OCI-LY7 (cell line): ENCODE results near the gene GSN. TPM values are rescaled to one million over a fixed set of nuclear protein-coding genes. Genes with fewer than 3 reads are reported as not detected.

ENCODE experiments used
- BruUV-seq: library from RNA; stranded (reverse); fragments of 400-500 nt; replicated peaks from 2 replicates; lab custom pipeline; 2021; lab: Mats Ljungman, UMichigan
- CTCF ChIA-PET: fragments of 300-600 bp; sonication (Branson Sonifier 250); formaldehyde crosslinking; loops from one replicate; lab custom pipeline; 2022; ENCODE audit warnings: antibody characterized with exemption; ENCODE audit not compliant: unreplicated experiment; lab: Charles Lee
- POLR2A ChIA-PET: fragments of 300-600 bp; sonication (Branson Sonifier 250); formaldehyde crosslinking; loops from one replicate; lab custom pipeline; 2022; ENCODE audit warnings: antibody characterized with exemption; lab: Charles Lee
- DNase-seq: peaks from one replicate; pipeline ENCODE4 v3.0.0-alpha.2; 2015; ENCODE audit warnings: low spot score
- H2AFZ ChIP-seq: fragments of 200-600 bp; sonication (generic), shearing (Covaris generic); 2 replicates; pipeline ENCODE4 v1.6.1; 2014; ENCODE audit warnings: mild to moderate bottlenecking, antibody characterized with exemption, low read length, moderate library complexity
- H3K27ac ChIP-seq: fragments of 200-600 bp; sonication (generic); 2 replicates; pipeline ENCODE4 v1.5.1; 2014; ENCODE audit warnings: mixed run types, low read depth, mild to moderate bottlenecking, moderate library complexity, low read length, inconsistent platforms; ENCODE audit not compliant: poor library complexity, severe bottlenecking
- H3K36me3 ChIP-seq: fragments of 200-600 bp; sonication (generic); 2 replicates; pipeline ENCODE4 v1.6.1; 2014; ENCODE audit warnings: mild to moderate bottlenecking, antibody characterized with exemption, low read length, moderate library complexity, mixed read lengths; ENCODE audit not compliant: insufficient read depth
- H3K4me1 ChIP-seq: fragments of 200-600 bp; sonication (generic); 2 replicates; pipeline ENCODE4 v1.5.1; 2014; ENCODE audit warnings: mild to moderate bottlenecking, low read length; ENCODE audit not compliant: insufficient read depth, poor library complexity, severe bottlenecking
- H3K4me2 ChIP-seq: fragments of 200-600 bp; sonication (generic); 2 replicates; pipeline ENCODE4 v1.6.1; 2014; ENCODE audit warnings: mild to moderate bottlenecking, low read length
- H3K4me3 ChIP-seq: fragments of 200-600 bp; sonication (generic); 2 replicates; pipeline ENCODE4 v1.5.1; 2014; ENCODE audit warnings: mild to moderate bottlenecking, low read depth, low read length; ENCODE audit not compliant: poor library complexity, severe bottlenecking
- H3K79me2 ChIP-seq: fragments of 200-600 bp; sonication (generic); 2 replicates; pipeline ENCODE4 v1.6.1; 2016; ENCODE audit warnings: low read depth, mild to moderate bottlenecking, low read length, moderate library complexity, mixed read lengths; ENCODE audit not compliant: insufficient read depth
- H3K9me2 ChIP-seq: fragments of 200-600 bp; sonication (generic); 2 replicates; pipeline ENCODE4 v1.6.1; 2016; ENCODE audit warnings: mild to moderate bottlenecking, low read length, mixed read lengths; ENCODE audit not compliant: insufficient read depth
- H3K9me3 ChIP-seq: fragments of 200-600 bp; sonication (generic); 2 replicates; pipeline ENCODE4 v1.6.1; 2014; ENCODE audit warnings: mild to moderate bottlenecking, mixed run types, low read length, mixed read lengths
- H4K20me1 ChIP-seq: fragments of 200-600 bp; sonication (generic); 2 replicates; pipeline ENCODE4 v1.6.1; 2014; ENCODE audit warnings: mild to moderate bottlenecking, antibody characterized with exemption, low read length, moderate library complexity, mixed read lengths; ENCODE audit not compliant: insufficient read depth
- CTCF ChIP-seq: fragments of 200-600 bp; sonication (generic); conservative IDR thresholded peaks from 2 replicates; pipeline ENCODE4 v1.5.1; 2014; ENCODE audit warnings: mild to moderate bottlenecking, antibody characterized with exemption, low read length, moderate library complexity, mixed read lengths
- EZH2phosphoT487 ChIP-seq: fragments of 200-600 bp; sonication (generic); IDR thresholded peaks from 2 replicates; pipeline ENCODE4 v1.6.1; 2018; ENCODE audit warnings: low read depth, borderline replicate concordance, mild to moderate bottlenecking, mixed run types, antibody characterized with exemption, low read length, moderate library complexity, mixed read lengths
- intact Hi-C: fragments of 100-400 bp; cut with micrococcal nuclease; formaldehyde crosslinking; loops from one replicate; pipeline ENCODE4 v1.10.0; 2022; ENCODE audit not compliant: unreplicated experiment
- total RNA-seq, 2 experiments: library from RNA; depleted of rRNA in 1 of 2; stranded (reverse); fragments of >200 nt in 1 of 2; shearing (Covaris generic) in 1 of 2; gene quantifications; 2 replicates each; pipeline ENCODE4 v1.2.3, GENCODE V29; 2014 to 2022

GSN gene
- total RNA-seq, 2 experiments from 2014 or later, result 13.4 to 16.3 TPM

- CTCF ChIA-PET, result interaction anchor here (0.6 kb wide), 1 partner anchor 716 kb away, joined by 3 read pairs; no protein-coding TSS in a partner anchor
Measured at GRCh38 chr9:121246821-121247561, 21.0 kb upstream of the GSN start.

GRCh38 chr9:121249563-121249962 lies 18.4 kb upstream of the GSN start:
- Histone ChIP-seq H3K27ac (no peak overlapping the region), H4K20me1 (no peaks in the 10 kb centered on the region), H3K9me3 (peaks cover under 1% of the 10 kb centered on the region; the same call in 1 of the 2 replicates), H3K9me2 (no peaks in the 10 kb centered on the region), H3K4me2 (no peak overlapping the region), H3K4me1 (no peaks in the 10 kb centered on the region), H2AFZ (peak overlapping the region; percentile 11; the same call in 1 of the 2 replicates), H3K79me2 (no peaks in the 10 kb centered on the region), H3K36me3 (no peaks in the 10 kb centered on the region; the same call in 1 of the 2 replicates), H3K4me3 (no peak overlapping the region)
- ChIA-PET POLR2A (interaction anchor here (0.6 kb wide), 1 partner anchor 181 kb away, joined by 3 read pairs; no protein-coding TSS in a partner anchor), CTCF (no interaction called here)
- TF ChIP-seq CTCF (no peak), EZH2phosphoT487 (no peak)
- BruUV-seq, result no TSS peak
- intact Hi-C loops, result no loop called here
- DNase-seq, result peak; percentile 19

More at GRCh38 chr9:121246821-121247561, 21.0 kb upstream of the GSN start:
- Histone ChIP-seq H2AFZ (no peak overlapping the region), H3K79me2 (no peaks in the 10 kb centered on the region), H3K36me3 (peaks cover 7% of the 10 kb centered on the region; the same call in 1 of the 2 replicates), H3K4me2 (no peak overlapping the region), H3K4me3 (no peak overlapping the region), H4K20me1 (no peaks in the 10 kb centered on the region), H3K9me2 (no peaks in the 10 kb centered on the region), H3K4me1 (no peaks in the 10 kb centered on the region), H3K27ac (no peak overlapping the region), H3K9me3 (peaks cover 9% of the 10 kb centered on the region; the same call in 1 of the 2 replicates)
- no peak for DNase-seq
- intact Hi-C loops, result no loop called here
- no peak for TF ChIP-seq EZH2phosphoT487
- TF ChIP-seq CTCF, result no peak
- no TSS peak for BruUV-seq
- POLR2A ChIA-PET, result no interaction called here
